Articular chondrocyte of knee joint (primary cell): ENCODE measurements around the gene SLC22A16. TPM values are rescaled to one million over a fixed set of nuclear protein-coding genes. Genes with fewer than 3 reads are reported as not detected.

Source experiments
- total RNA-seq: library from RNA; depleted of rRNA; stranded (reverse); fragments of >200 nt; gene quantifications from 2 replicates; pipeline ENCODE4 v1.2.3, GENCODE V29; 2012

The SLC22A16 gene
- total RNA-seq: not detected in 2 replicates

GRCh38 chr6:110476046-110476849 lies at the start of gene SLC22A16:
TSS of gene SLC22A16 (minus strand) at chr6:110476613. CDS start at chr6:110476574, 39 bp downstream.

GRCh38 chr6:110415086-110415916 lies 61.1 kb downstream of the SLC22A16 start, which contains the start of gene DDO:
TSS of gene DDO (minus strand) at chr6:110415575. CDS start at chr6:110413462, 2,113 bp downstream.

Other genes with a start within 250 kb of the SLC22A16 start
- 0.39 and 0.97 TPM in 2 replicates for gene METTL24, start 118.3 kb downstream of the SLC22A16 start, total RNA-seq
- gene DDO, start 61.0 kb downstream of the SLC22A16 start, total RNA-seq: 3.3 and 4.9 TPM in 2 replicates